OCI-LY3 (cell line): ENCODE data around the gene CNTROB.

Source experiments
- EZH2phosphoT487 ChIP-seq: fragments of 200-600 bp; shearing (Covaris generic); IDR thresholded peaks from 2 replicates; pipeline ENCODE4 v1.6.1; 2018; ENCODE audit warnings: antibody characterized with exemption, mixed run types, low read depth
- TF ChIP-seq, protein P1 (sequence below): fragments of 200-600, 300-600 bp; sonication (generic); IDR thresholded peaks from 2 replicates; pipeline ENCODE4 v1.5.1; 2014; ENCODE audit warnings: antibody characterized with exemption, low read length, low read depth

DNA sequence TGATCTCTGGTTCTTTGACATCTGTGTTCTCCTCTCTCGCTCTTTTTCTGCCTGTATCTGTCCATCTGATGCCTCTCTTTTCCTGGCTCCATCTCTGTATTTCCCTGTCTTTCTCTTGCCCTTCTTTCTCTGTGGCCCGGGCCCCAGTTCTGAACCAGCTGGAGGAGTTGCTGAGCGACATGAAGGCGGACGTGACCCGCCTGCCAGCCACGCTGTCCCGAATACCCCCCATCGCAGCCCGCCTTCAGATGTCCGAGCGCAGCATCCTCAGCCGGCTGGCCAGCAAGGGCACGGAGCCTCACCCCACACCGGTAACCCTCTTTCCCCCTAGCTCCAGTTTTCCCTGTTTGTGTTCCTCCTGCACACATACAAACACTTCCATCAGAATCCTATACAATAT is 21.7 kb upstream of the CNTROB start:
- TF ChIP-seq, protein P1, sequence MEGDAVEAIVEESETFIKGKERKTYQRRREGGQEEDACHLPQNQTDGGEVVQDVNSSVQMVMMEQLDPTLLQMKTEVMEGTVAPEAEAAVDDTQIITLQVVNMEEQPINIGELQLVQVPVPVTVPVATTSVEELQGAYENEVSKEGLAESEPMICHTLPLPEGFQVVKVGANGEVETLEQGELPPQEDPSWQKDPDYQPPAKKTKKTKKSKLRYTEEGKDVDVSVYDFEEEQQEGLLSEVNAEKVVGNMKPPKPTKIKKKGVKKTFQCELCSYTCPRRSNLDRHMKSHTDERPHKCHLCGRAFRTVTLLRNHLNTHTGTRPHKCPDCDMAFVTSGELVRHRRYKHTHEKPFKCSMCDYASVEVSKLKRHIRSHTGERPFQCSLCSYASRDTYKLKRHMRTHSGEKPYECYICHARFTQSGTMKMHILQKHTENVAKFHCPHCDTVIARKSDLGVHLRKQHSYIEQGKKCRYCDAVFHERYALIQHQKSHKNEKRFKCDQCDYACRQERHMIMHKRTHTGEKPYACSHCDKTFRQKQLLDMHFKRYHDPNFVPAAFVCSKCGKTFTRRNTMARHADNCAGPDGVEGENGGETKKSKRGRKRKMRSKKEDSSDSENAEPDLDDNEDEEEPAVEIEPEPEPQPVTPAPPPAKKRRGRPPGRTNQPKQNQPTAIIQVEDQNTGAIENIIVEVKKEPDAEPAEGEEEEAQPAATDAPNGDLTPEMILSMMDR = no peak
- no peak for TF ChIP-seq EZH2phosphoT487
